SKM-1 treated with dmso at 0.1 percent for 144 hours (cell line): ENCODE results near the gene STYXL1.
"Not testable (repeated sequence)": the region's sequence is repeated elsewhere in the genome, so short reads cannot be mapped to it uniquely, and the experiment has no call there.

Experiments used
- DNase-seq: peaks from one replicate; lab custom pipeline; 2025; ENCODE audit not compliant: unreplicated experiment; lab: John Stamatoyannopoulos, UW

Gene STYXL1

GRCh38 chr7:76040126-76040525 is 7.7 kb downstream of the STYXL1 start:
- DNase-seq, result no peak

DNA sequence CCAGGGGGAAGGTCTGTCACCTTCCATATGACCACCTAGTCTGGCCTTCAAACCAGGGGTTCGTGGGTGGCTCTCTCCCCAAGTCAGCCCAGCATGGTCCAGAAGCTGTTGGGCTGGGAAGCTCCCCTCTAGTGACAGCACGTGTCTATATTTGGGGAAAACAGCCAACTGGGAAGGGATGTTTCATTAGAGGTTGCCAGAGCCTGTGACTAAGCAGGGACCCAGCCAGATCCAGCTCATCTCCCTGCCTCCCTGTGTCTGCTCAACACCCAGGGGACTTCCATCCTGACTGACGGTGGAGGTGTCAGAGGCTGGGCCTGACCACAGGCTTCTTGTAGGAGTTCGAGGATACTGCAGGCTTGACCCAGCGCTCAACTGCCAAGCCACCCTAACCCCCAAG is 10.5 kb downstream of the STYXL1 start:
- no peak for DNase-seq

- no peak for DNase-seq
Measured at GRCh38 chr7:76031964-76032363, 15.8 kb downstream of the STYXL1 start.

DNA sequence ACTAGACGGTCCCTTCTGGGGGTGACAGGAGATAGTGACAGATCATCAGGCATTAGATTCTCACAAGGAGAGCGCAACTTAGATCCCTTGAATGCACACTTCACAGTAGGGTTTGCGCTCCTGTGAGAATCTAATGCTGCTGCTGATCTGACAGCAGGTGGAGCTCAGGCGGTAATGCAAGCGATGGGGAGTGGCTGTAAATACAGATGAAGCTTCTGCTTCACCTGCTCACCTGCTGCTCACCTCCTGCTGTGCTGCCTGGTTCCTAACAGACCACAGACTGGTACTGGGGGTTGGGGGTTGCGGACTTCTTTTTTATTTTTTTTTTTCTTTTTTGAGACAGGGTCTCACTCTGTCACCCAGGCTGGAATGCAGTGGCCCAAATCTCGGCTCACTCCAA is 18.1 kb downstream of the STYXL1 start:
- DNase-seq, result not testable (repeated sequence)

- peak; percentile 93 for DNase-seq
Measured at GRCh38 chr7:76023002-76023401, 24.8 kb downstream of the STYXL1 start.

DNA sequence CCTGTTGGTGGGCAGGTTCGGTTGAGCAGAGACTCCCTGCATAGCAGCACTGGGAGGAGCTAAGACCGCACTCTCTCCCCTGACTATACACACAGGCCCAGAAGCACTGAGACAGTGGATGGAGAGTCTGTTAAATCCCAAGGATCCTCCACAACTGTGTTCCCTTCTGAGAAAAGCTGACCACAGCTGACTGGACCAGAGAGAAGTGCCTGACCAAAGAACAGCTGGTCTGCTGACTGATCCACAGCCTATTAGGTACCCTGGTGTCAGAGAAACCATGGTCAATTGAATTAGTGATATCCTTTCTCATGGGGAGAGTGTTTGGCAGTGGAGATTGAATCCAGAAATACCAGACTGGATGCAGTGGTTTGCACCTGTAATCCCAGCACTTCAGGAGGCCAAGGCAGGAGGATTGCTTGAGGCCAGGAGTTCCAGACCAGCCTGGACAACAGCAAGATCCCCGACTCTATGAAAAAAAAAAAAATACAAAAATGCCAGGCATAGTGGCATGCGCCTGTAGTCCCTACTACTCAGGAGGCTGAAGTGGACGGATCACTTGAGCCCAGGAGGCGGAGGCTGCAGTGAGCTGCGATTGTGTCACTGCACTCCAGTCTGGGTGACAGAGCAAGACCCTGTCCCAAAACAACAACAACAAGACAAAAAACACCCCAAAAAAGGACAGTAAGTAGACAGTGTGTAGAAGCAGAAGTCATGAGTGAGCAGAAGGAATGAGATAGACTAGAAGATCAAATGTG is 25.6 kb downstream of the STYXL1 start:
- DNase-seq, result no peak

DNA sequence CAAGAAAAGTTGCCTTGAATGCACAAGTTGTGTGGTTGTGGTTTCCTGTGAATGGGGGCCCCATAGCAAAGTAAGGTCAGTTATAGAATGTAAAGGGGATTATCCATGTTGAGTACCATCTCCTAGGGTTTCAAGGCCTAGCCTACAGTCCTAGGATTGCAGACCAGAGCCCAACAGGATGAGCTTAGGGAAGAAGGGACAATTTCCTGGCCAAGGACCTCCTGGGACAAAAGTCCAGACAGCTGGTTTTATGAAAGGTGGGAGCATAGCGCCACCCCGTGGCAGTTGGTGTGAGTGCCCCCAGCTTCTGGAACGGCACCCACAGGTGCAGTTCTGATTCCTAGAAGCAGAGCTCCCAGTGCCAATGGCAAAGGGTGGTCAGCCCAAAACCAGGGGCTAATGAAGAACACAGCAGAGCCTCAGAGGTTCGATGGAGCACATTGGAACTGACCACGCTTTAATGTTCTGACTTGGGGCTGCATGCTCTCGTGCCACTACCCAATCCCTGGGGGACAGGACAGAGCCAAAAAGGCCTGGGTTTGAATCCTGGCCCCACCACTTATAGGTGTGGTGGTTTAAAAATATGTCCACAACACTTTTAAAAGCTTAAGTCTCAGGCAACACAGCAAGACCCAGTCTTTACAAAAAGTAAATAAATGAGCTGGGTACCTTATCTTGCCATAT is 27.6 kb downstream of the STYXL1 start:
- DNase-seq, result peak; percentile 61

DNA sequence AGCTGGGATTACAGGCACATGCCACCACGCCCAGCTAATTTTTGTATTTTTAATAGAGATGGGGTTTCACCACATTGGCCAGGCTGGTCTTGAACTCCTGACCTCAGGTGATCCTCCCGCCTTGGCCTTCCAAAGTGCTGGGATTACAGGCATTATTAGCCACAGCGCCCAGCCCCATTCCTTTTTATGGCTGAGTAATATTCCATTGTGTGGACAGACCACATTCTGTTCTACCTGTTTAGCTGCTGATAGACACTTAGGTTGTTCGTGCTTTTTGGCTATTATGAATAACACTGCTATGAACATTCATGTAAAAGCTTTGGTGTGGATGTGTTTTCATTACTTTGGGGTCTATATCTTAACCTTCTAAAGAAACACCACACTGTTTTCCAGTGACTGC is 29.3 kb downstream of the STYXL1 start:
- DNase-seq, result not testable (repeated sequence)

DNA sequence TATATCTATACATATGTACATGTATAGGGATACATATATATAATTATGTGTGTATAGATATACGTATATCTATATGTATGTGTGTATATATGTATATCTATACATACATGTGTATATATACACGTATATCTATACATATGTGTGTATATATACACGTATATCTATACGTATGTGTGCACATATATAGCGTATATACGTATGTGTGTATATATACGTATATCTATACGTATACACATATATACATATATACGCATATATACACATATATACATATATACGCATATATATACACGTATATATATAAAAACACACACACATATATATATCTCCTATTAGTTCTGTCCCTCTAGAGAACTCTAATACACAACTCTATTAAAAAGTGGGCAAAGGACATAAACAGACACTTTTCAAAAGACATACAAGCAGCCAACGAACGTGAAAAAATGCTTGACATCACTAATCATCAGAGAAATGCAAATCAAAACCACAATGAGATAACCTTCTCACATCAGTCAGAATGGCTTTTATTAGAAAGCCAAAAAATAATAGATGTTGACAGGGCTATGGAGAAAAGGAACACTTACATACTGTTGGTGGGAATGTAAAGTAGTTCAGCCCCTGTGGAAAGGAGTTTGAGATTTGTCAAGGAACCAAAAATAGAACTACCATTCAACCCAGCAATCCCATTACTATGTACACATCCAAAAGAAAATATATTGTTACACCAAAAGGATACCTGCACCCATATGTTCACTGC is 31.4 kb downstream of the STYXL1 start:
- DNase-seq, result no peak

DNA sequence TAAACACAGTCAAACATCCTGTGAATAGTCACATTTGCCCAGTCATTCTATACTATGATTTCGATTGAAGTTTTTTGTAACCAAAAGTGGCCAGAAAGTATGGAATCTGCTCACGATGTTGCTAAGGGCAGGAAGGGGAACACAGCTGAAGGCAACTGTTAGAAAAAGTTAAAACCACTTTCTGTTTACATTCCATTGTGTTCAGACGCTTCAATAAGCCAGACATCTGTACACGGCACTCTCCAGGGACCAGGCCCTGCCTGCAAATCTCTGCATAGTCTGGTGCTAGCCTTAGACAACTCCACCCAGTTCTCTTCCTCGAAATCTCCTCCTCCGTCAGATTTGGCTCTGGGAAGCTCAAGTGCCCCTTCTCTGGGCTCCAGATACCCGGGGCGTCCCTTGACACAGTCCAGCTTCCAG is 36.3 kb downstream of the STYXL1 start:
- DNase-seq, result no peak

DNA sequence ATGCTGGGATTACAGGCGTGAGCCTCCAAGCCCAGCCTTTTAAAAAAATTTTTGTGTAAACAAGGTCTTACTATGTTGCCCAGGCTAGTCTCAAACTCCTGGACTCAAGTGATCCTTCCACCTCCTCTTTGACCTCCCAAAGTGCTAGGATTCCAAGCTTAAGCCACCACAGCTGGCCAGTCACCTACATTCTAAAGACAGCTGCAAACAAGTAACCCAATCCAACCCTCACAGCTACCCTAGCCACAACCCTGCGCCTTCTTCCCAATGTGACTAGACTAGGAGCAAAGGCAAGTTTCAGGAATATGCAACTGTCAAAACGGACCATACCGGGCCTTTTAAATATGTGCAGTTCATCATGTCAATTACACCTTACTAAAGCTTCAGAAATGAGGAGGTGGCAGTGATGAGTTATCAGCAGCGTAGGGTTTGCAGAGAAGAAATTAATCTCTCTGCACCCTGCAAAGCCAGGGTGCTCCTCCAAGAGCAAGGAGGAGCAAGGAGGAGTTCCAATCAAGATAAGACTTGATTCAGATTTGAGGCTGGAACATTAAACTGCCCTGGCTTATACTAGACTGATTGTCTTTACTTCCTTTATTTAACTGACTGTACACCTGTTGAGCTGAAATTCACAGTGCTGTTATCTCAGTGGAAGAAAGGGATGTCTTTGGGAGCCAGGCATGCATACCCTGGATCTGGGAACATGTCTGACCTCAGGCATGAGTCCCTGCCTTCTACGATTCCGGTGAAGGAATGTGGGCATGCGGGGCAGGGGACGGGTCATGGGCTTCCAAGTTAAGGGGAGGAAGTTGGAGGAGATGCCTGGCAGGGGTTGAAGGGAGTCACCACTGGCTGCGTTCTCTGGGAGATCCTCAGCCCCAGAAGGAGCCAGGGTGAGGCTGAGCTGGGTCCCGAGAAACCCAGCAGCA is 37.9 kb downstream of the STYXL1 start:
- no peak for DNase-seq

GRCh38 chr7:76008156-76008687 is 39.6 kb downstream of the STYXL1 start:
- DNase-seq, result no peak

- DNase-seq, result not testable (repeated sequence)
Measured at GRCh38 chr7:76005004-76005403, 42.8 kb downstream of the STYXL1 start.

GRCh38 chr7:76003351-76003750 is 44.4 kb downstream of the STYXL1 start:
- DNase-seq, result no peak

DNA sequence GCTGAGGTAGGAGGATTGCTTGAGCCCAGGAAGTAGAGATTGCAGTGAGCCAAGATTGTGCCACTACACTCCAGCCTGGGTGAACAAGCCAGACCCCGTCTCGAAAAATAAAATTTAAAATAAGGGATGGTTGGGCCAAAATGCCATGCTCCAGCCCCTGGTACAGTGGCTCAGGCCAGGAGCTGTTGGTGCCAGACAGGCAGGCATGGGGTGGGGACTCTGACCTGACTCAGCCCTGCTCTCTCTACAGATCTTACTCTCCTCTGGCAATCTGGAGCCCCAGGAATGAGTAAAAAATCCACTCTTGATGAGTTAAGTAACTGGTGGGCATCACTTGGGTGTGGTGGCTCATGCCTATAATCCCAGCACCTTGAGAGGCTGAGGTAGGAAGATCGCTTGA is 45.0 kb downstream of the STYXL1 start:
- DNase-seq, result no peak

GRCh38 chr7:76002139-76002538 is 45.7 kb downstream of the STYXL1 start:
- DNase-seq, result no peak

- DNase-seq, result no peak
Measured at GRCh38 chr7:76000566-76000965, 47.2 kb downstream of the STYXL1 start.

GRCh38 chr7:75998038-75998437 is 49.8 kb downstream of the STYXL1 start:
- DNase-seq, result no peak

GRCh38 chr7:75996476-75996875 is 51.3 kb downstream of the STYXL1 start:
- no peak for DNase-seq

DNA sequence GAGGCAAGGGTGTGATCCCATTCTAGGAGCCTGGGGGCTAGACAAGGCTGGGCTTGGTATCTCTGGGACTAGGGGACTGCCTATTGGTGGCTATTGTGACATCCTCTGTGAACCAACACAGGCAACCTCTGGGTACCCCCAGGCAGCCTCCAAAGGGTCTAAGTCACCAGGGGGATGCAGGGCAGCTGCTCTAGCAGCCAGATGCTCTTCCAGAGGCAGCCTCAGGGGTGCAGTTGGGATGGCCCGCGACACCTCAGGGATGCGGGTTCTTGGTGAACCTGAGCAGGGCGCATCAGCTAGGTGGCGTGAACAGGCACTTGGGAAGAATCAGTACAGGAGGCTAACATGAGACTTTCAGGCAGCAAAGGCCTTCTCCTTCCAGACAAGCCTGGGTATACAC is 51.8 kb downstream of the STYXL1 start:
- DNase-seq, result no peak

- DNase-seq, result no peak
Measured at GRCh38 chr7:75995052-75995471, 52.7 kb downstream of the STYXL1 start.
